Measurements from ENCODE around the gene TXNDC5.
"Not testable (repeated sequence)": the region's sequence is repeated elsewhere in the genome, so short reads cannot be mapped to it uniquely, and the experiment has no call there.

The TXNDC5 gene

GRCh38 chr6:7894262-7895124, 16.1 kb downstream of the TXNDC5 start:
- DNase-seq = no peak

DNA sequence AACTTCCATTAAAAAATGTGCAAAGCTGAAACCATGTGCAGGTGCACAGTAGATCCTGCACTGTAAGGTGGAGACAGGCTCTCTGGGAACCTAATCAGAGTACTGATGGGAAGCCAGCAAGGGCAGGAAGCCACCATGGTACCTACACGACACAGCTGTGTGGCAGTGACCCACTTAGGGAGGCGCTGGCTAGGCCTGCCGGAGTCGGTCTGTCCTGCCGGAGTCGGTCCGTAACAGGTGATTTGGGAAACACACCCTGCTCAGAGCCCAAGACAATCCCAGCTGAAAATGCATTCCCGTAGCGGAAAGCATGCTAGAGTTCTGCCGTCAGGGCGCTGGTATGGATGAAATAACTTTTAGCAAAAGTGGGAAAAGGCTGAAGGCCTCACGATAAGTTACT, 17.2 kb downstream of the TXNDC5 start:
- no peak for DNase-seq

GRCh38 chr6:7892367-7892766, 18.2 kb downstream of the TXNDC5 start:
- DNase-seq = not testable (repeated sequence)

DNA sequence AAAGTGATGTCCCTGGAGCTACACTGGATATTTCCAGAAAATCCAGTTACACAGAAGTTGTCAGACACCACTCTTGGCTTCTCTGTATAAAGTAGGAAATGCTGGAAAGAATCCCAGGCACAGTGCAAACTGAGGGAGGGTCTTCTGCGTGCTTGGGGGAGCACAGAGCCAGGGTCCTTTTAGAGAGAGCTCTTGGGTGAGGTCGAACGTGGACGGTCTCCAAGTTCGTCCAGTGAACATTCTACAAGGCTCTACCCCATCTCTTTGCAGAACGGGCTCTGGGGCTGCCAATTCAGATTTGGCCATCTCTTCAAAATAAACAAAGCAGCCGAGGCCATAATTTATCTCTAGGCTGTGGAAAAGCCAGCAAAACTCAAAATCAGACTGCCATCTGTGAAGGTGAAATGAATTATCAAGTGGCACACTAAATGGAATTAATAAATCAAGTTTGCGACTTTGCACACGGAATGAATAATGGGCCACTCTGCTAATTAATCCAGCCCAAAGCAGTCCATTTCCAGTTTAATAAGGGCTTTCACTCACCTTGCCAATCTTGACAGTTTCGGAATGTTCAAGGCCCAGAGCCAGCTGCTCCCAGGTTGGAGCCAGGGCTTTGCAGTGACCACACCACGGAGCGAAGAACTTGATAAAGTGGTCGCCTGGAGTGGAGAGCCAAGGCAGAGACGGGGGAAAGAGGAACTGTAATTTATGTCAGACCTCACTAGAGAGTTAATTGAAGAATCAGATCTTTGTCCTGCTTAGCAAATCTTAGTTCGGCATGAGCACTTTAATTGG, 19.3 kb downstream of the TXNDC5 start:
- DNase-seq = no peak

DNA sequence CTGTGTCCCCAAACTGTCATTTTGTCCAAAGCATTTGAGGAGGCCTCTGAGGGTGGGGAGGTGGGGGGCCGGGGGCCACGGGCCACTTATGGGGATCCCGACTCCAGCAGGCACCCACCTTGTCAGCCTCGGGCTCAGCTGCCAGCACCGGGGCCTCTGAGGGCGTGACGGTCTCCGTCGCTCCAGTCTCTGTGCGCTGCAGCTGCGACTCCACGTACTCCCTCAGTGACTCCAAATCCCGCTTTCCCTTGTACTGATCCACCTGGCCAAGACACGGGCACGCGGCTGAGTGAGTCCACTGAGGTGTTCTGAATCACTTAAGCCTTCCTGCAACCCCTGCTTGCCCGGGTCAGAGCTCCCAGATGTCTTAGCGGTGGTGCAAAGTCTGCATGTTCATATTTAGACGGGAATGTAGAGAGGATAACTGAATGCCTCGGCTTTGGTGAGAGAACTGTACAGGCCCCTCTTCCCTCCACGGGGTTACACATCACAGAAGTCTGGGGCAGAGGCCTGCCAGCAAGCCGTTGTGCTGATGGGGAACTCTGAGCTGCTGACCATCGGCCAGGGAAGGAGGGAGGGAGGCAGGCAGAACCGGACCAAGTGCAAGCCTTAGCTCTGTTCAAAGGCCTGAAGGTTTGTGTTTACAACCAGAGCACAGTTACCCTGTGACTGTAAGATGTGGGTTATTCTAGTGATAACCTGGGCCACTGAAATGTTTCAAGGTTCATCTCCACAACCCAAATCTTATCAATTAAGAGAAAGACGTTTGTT, 21.8 kb downstream of the TXNDC5 start:
- DNase-seq = no peak

DNA sequence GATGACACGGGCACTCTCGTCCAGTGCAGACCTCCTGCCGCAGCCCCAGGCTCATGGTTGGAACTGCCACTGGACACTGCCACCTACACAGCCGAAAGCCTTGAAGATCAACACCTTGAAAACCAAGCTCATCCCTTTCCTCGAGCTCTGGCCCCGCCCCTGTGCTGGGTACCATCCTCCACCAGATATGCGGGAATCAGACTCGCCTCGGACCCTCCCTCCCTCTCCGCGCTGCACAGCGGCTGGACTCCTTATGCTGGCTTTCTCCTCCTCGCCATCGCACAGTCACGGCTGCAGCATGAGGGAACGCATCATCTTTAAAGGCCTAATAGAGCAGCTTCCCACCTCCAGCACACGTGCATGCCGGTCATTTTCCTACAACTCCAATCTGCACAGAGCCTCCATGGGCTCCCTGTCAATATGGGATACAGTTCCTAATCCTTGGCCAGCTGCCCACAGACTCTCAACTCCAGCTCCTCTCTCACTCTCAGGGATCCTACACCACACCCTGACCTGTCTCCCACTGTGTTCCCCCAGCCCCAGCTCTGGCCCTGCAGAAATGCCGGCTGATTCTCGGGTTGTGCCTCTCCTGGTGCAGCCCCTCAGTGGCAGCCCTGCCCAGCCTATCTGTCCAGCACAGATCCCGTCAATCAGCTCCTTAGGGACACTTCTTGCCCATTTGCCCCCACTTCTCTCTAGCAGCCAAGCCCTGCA, 23.2 kb downstream of the TXNDC5 start:
- no peak for DNase-seq

GRCh38 chr6:7886132-7886531, 24.5 kb downstream of the TXNDC5 start:
- DNase-seq = no peak

DNA sequence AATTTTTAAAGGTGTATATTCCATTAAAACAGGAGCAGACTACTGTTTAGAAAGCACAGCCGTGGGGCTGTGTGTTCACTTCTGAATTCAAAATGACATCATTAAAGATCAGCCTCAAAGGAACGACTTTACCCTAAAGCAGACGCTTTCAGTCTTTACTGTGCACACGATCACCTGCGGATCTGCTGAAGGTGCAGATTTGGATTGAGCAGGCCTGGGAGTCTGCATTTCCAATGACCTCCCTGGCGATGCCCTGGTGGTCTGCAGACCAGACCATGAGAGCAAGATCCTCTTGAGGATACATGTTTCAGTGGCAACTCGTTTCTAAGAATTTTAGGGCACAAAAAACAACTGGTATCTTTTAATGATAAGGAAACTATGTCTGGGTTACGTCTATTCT, 27.2 kb downstream of the TXNDC5 start:
- DNase-seq = no peak

DNA sequence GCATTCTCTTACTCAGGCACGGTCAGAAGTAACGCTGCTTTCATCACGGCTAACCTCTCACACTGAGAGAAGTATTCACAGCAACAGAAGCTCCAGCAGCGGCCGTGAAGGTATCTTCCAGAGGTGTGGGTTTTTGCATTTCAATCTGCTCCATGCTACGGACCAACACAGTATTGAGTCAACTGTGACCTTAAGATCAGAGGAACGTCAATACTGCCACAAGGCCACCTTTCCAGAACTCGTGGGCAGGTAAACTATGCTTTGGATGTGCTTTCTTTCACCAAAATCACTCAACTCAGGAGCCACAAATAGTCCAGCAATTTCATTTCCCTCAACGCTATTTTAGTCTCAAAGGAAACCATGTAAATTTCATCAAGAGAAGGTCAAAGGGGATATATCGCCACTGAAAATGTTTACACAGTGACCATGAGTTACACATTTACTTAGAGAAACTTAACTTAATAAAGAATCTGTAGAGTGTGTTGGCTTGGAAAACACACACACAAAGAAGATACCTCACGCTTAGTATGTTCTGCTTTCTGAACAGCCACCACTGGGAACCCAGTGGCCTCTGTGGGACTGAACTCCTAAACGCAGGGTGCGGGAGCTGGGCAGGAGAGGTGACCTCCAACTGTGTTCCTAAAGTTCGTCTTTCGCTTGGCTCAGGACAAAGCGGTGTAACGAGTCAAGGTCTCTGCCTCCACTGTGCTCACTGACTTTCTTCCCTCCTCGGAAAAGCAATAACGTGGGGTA, 27.9 kb downstream of the TXNDC5 start:
- DNase-seq = no peak

- DNase-seq = no peak
Observed at GRCh38 chr6:7881765-7882500, 28.7 kb downstream of the TXNDC5 start.

DNA sequence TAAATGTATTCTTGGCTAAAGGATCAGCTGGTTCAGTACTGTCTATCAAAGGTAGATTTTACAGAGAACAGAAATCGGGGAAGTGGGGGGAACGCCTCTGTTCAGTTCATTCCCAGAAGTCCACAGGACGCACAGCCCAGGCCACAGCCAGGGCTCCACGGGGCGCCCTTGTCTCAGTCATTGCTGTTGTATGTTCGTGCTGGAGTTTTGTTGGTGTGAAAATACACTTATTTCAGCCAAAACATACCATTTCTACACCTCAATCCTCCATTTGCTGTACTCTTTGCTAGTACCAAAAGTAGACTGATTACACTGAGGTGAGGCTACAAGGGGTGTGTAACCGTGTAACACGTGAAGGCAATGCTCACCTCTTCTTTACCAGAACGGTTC, 29.9 kb downstream of the TXNDC5 start:
- DNase-seq = no peak

- DNase-seq = no peak
Observed at GRCh38 chr6:7879980-7880717, 30.4 kb downstream of the TXNDC5 start.

GRCh38 chr6:7879579-7879978, 31.0 kb downstream of the TXNDC5 start:
- DNase-seq = no peak

- DNase-seq = no peak
Observed at GRCh38 chr6:7879043-7879442, 31.5 kb downstream of the TXNDC5 start.

DNA sequence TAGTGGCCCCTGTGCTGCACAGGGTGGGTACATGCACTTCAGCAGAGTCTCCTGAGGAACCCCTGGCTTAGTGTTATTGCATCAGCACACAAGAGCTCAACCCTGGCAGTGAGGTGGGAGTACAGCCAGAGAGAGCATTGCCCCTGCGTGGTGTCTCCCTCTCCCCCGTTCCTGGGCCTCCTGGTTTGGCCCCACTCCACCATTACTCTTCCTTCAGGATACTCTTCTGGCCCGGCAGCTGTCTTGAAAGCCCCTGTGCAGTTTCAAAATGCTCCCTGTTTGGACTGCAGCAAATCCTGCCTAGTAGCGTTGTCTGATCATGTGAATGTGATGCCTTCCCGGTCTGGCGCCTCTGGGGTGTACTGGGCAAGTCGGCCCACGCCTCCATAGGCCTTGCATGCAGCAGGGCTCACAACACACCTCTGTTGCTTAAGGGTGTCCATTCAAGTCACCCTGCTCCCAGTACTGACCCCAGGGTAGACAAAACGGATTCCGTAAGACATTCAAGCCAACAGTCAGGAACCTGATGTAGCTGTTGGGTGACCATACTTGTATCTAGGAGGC, 32.1 kb downstream of the TXNDC5 start:
- DNase-seq = no peak

DNA sequence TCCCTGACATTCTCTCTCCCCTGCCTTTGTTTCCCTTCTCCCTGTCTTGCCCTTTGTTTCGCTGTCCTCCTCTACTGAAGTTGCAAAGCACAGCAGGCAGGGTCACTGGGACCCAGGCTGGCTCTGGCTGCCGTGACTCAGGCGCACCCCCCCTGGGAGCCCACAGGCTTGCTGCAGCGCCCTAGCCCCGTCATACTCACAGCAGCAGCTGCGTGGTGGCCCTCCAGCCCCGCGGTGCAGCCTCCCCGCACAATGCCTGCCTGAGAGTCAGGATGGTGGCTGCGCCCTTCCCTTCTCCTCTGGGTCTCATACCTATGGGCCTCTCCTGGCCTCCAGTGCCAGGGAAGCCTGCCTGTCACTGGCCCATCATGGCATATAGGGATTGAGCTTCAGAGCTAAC, 41.7 kb downstream of the TXNDC5 start:
- no peak for DNase-seq

GRCh38 chr6:7866526-7866925, 44.1 kb downstream of the TXNDC5 start:
- no peak for DNase-seq

DNA sequence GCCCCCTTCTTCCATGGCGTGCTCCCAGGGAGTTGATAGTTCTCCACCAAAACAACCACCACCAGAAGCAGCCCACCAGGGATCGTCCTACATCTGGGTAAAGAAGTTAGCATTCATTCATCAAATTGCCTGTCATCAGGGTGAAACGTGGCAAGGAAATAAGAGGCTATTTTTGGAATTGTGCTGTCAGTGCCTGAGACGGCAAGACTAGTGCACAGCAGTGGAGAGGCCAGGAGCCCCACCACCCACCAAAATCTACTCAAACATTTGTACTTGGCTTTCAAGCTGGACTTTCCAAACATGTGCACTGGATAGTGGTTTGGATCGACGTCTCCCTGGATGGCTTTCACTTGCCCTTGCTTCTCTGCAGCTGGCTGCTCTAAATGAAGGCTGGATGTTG, 44.8 kb downstream of the TXNDC5 start:
- no peak for DNase-seq

GRCh38 chr6:7859591-7859990, 51.0 kb downstream of the TXNDC5 start:
- DNase-seq = no peak

- DNase-seq = no peak
Observed at GRCh38 chr6:7851780-7852179, 58.8 kb downstream of the TXNDC5 start.

Measured in NCI-H446 treated with DMSO at 0.1 percent for 48 hours (cell line).